HG03469 (cell line): ENCODE measurements around the gene CRYBB1.

ENCODE experiments used
- ATAC-seq: cut with Tn5 transposase; IDR thresholded peaks from one replicate; pipeline ENCODE4 v1.9.1; 2021; ENCODE audit warnings: mild to moderate bottlenecking, moderate library complexity, moderate number of reproducible peaks; ENCODE audit not compliant: unreplicated experiment

The CRYBB1 gene

GRCh38 chr22:26617271-26618199 is at the start of gene CRYBB1:
Gene CRYBB1 (minus strand): TSS chr22:26618027. CDS start chr22:26616319, 1,708 bp downstream.
- ATAC-seq, result no peak

GRCh38 chr22:26667140-26667539 is 49.3 kb upstream of the CRYBB1 start:
- no peak for ATAC-seq

GRCh38 chr22:26665813-26666231 is 48.0 kb upstream of the CRYBB1 start:
- no peak for ATAC-seq

GRCh38 chr22:26663374-26663923 is 45.6 kb upstream of the CRYBB1 start:
- no peak for ATAC-seq

- no peak for ATAC-seq
Observed at GRCh38 chr22:26662160-26662559, 44.3 kb upstream of the CRYBB1 start.

GRCh38 chr22:26660961-26661578 is 43.2 kb upstream of the CRYBB1 start:
- ATAC-seq, result no peak

GRCh38 chr22:26660356-26660755 is 42.5 kb upstream of the CRYBB1 start:
- ATAC-seq, result no peak

- no peak for ATAC-seq
Observed at GRCh38 chr22:26658671-26659478, 41.0 kb upstream of the CRYBB1 start.

GRCh38 chr22:26658161-26658560 is 40.3 kb upstream of the CRYBB1 start:
- no peak for ATAC-seq

- no peak for ATAC-seq
Observed at GRCh38 chr22:26656891-26657851, 39.3 kb upstream of the CRYBB1 start, which contains the start of gene MIAT. Gene MIAT (plus strand): TSS chr22:26657588.

GRCh38 chr22:26651815-26652214 is 34.0 kb upstream of the CRYBB1 start:
- ATAC-seq, result no peak

GRCh38 chr22:26650722-26651421 is 33.0 kb upstream of the CRYBB1 start:
- no peak for ATAC-seq

GRCh38 chr22:26648528-26649388 is 30.9 kb upstream of the CRYBB1 start:
- ATAC-seq, result no peak

- ATAC-seq, result no peak
Observed at GRCh38 chr22:26648011-26648497, 30.2 kb upstream of the CRYBB1 start.

- no peak for ATAC-seq
Observed at GRCh38 chr22:26646158-26646557, 28.3 kb upstream of the CRYBB1 start.

- ATAC-seq, result no peak
Observed at GRCh38 chr22:26643418-26644100, 25.7 kb upstream of the CRYBB1 start.
